ENCODE data around the gene GPALPP1. TPM values are rescaled to one million over a fixed set of nuclear protein-coding genes. Genes with fewer than 3 reads are reported as not detected.
A peak's percentile ranks its signal among the peaks of the same experiment; 100 is the strongest.
"Not testable (repeated sequence)": the region's sequence is repeated elsewhere in the genome, so short reads cannot be mapped to it uniquely, and the experiment has no call there.

GPALPP1 gene
- 10 to 100 TPM; 20.3 to 52.8 (median 31.4) TPM for total RNA-seq

- Histone ChIP-seq H3K4me1 (replicated peaks in 1 of 2) (peaks cover 14 to 16% of the 10 kb centered on the region in 2 donors), H3K4me3 (peak within 1 kb of the TSS; percentile 80 to 99 (median 85)), H3K27ac (peak within 1 kb of the TSS; percentile 77 to 92)
- ATAC-seq (replicated peaks in 6 of 8), result peak; percentile 95 to 99 (median 99)
- WGBS, 10 experiments, result 0 to 20% (median 0%) methylated on average over 2 to 20 of the region's 66 CpGs; no CpG with 5 or more reads in 2 of the 10 experiments
- in situ Hi-C loops (cut with MboI; ENCODE audit: low pct_unique_long_range_greater_than_20kb in 2 of 9, low sequenced_read_pairs in 9 of 9, unreplicated experiment in 9 of 9), result loop anchor here in 1 of 9 experiments (25.0 kb wide), 1 partner anchor 1077 kb away; no protein-coding TSS in a partner anchor
Measured at GRCh38 chr13:44989071-44989889, at the start of gene GPALPP1, which contains the start of gene NUFIP1. Gene GPALPP1, plus strand, starts transcription at chr13:44989538. Its CDS starts 117 bp downstream, at chr13:44989655. Gene NUFIP1, minus strand, starts transcription at chr13:44989471. Its CDS starts 35 bp downstream, at chr13:44989436.

- H3K4me3 ChIP-seq; H3K4me1 ChIP-seq (replicated peaks in 1 of 2); H3K27ac ChIP-seq; ATAC-seq (replicated peaks in 6 of 8); in situ Hi-C loops (cut with MboI; ENCODE audit: low pct_unique_long_range_greater_than_20kb in 2 of 9, low sequenced_read_pairs in 9 of 9, unreplicated experiment in 9 of 9): not testable (repeated sequence)
- 13 to 100% (median 86%) methylated on average over 1 to 4 of the region's 4 CpGs; no CpG with 5 or more reads in 1 of the 10 experiments for WGBS, 10 experiments
Measured at GRCh38 chr13:44943411-44943810, 45.9 kb upstream of the GPALPP1 start.

- Histone ChIP-seq H3K4me3 (no peak overlapping the region), H3K27ac (no peak overlapping the region), H3K4me1 (replicated peaks in 1 of 2) (no peaks in the 10 kb centered on the region)
- no peak for ATAC-seq (replicated peaks in 6 of 8)
- in situ Hi-C loops (cut with MboI; ENCODE audit: low pct_unique_long_range_greater_than_20kb in 2 of 9, low sequenced_read_pairs in 9 of 9, unreplicated experiment in 9 of 9), result loop anchor here in 7 of 9 experiments (25.0 kb wide), 2 partner anchors 464 to 1039 kb away; no protein-coding TSS in a partner anchor
Measured at GRCh38 chr13:44951184-44951583, 38.2 kb upstream of the GPALPP1 start.

GRCh38 chr13:44952671-44953070 lies 36.7 kb upstream of the GPALPP1 start:
- WGBS, 10 experiments, result 60 to 100% (median 92%) methylated on average over 1 to 2 of the region's 2 CpGs; no CpG with 5 or more reads in 1 of the 10 experiments
- Histone ChIP-seq H3K27ac (no peak overlapping the region), H3K4me3 (no peak overlapping the region), H3K4me1 (replicated peaks in 1 of 2) (no peaks in the 10 kb centered on the region)
- no peak for ATAC-seq (replicated peaks in 6 of 8)
- in situ Hi-C loops (cut with MboI; ENCODE audit: low pct_unique_long_range_greater_than_20kb in 2 of 9, low sequenced_read_pairs in 9 of 9, unreplicated experiment in 9 of 9), result loop anchor here in 7 of 9 experiments (25.0 kb wide), 2 partner anchors 465 to 1040 kb away; no protein-coding TSS in a partner anchor

- WGBS, 10 experiments, result 89 to 100% (median 94%) methylated on average over 3 to 7 of the region's 7 CpGs
- H3K4me1 ChIP-seq (replicated peaks in 1 of 2), result no peaks in the 10 kb centered on the region
- no peak overlapping the region for H3K27ac ChIP-seq
- no peak overlapping the region for H3K4me3 ChIP-seq
- no peak for ATAC-seq (replicated peaks in 6 of 8)
- in situ Hi-C loops (cut with MboI; ENCODE audit: low pct_unique_long_range_greater_than_20kb in 2 of 9, low sequenced_read_pairs in 9 of 9, unreplicated experiment in 9 of 9), result loop anchor here in 7 of 9 experiments (25.0 kb wide), 2 partner anchors 467 to 1042 kb away; no protein-coding TSS in a partner anchor
Measured at GRCh38 chr13:44954224-44954623, 35.1 kb upstream of the GPALPP1 start.

- no peaks in the 10 kb centered on the region for H3K4me1 ChIP-seq (replicated peaks in 1 of 2)
- no peak overlapping the region for H3K27ac ChIP-seq
- in situ Hi-C loops (cut with MboI; ENCODE audit: low pct_unique_long_range_greater_than_20kb in 2 of 9, low sequenced_read_pairs in 9 of 9, unreplicated experiment in 9 of 9), result loop anchor here in 7 of 9 experiments (25.0 kb wide), 2 partner anchors 468 to 1043 kb away; no protein-coding TSS in a partner anchor
- no peak for ATAC-seq (replicated peaks in 6 of 8)
- WGBS, 10 experiments, result 40 to 100% (median 100%) methylated on average over 1 to 3 of the region's 3 CpGs; no CpG with 5 or more reads in 3 of the 10 experiments
- no peak overlapping the region for H3K4me3 ChIP-seq
Measured at GRCh38 chr13:44955406-44955805, 33.9 kb upstream of the GPALPP1 start.

GRCh38 chr13:44961997-44962396 lies 27.3 kb upstream of the GPALPP1 start:
- in situ Hi-C loops (cut with MboI; ENCODE audit: low pct_unique_long_range_greater_than_20kb in 2 of 9, low sequenced_read_pairs in 9 of 9, unreplicated experiment in 9 of 9), result loop anchor here in 7 of 9 experiments (10.0 to 25.0 kb wide), 3 partner anchors 475 to 1057 kb away; no protein-coding TSS in a partner anchor
- no peak for ATAC-seq (replicated peaks in 6 of 8)
- no peak overlapping the region for H3K4me3 ChIP-seq
- no peak overlapping the region for H3K27ac ChIP-seq
- WGBS, 10 experiments, result 89 to 100% (median 99%) methylated on average over 1 to 2 of the region's 2 CpGs
- no peaks in the 10 kb centered on the region for H3K4me1 ChIP-seq (replicated peaks in 1 of 2)

GRCh38 chr13:44967704-44968433 lies 21.5 kb upstream of the GPALPP1 start:
- in situ Hi-C loops (cut with MboI; ENCODE audit: low pct_unique_long_range_greater_than_20kb in 2 of 9, low sequenced_read_pairs in 9 of 9, unreplicated experiment in 9 of 9), result loop anchor here in 7 of 9 experiments (10.0 to 25.0 kb wide), 3 partner anchors 481 to 1063 kb away; no protein-coding TSS in a partner anchor
- Histone ChIP-seq H3K4me3 (no peak overlapping the region), H3K4me1 (replicated peaks in 1 of 2) (peaks cover 4 to 19% of the 10 kb centered on the region in 2 donors), H3K27ac (no peak overlapping the region)
- peak in 4 of 8 experiments; percentile 14 to 68 (median 56) for ATAC-seq (replicated peaks in 6 of 8)
- WGBS, 10 experiments, result 59 to 100% (median 92%) methylated on average over 1 to 3 of the region's 3 CpGs

GRCh38 chr13:44968434-44968815 lies 20.9 kb upstream of the GPALPP1 start:
- in situ Hi-C loops (cut with MboI; ENCODE audit: low pct_unique_long_range_greater_than_20kb in 2 of 9, low sequenced_read_pairs in 9 of 9, unreplicated experiment in 9 of 9), result loop anchor here in 7 of 9 experiments (10.0 to 25.0 kb wide), 3 partner anchors 481 to 1064 kb away; no protein-coding TSS in a partner anchor
- WGBS, 10 experiments, result 84 to 100% (median 93%) methylated on average over 1 to 3 of the region's 3 CpGs
- ATAC-seq (replicated peaks in 6 of 8), result no peak

GRCh38 chr13:44969551-44970484 lies 19.5 kb upstream of the GPALPP1 start:
- no peak overlapping the region for H3K27ac ChIP-seq
- in situ Hi-C loops (cut with MboI; ENCODE audit: low pct_unique_long_range_greater_than_20kb in 2 of 9, low sequenced_read_pairs in 9 of 9, unreplicated experiment in 9 of 9), result loop anchor here in 8 of 9 experiments (10.0 to 25.0 kb wide), 4 partner anchors 483 to 1065 kb away; no protein-coding TSS in a partner anchor
- WGBS, 10 experiments, result 21 to 80% (median 49%) methylated on average over 1 to 4 of the region's 4 CpGs
- peak; percentile 57 to 89 (median 81) for ATAC-seq (replicated peaks in 6 of 8)
- H3K4me3 ChIP-seq, result no peak overlapping the region
- H3K4me1 ChIP-seq (replicated peaks in 1 of 2), result peaks cover 4 to 19% of the 10 kb centered on the region in 2 donors

More at GRCh38 chr13:44968434-44968815, 20.9 kb upstream of the GPALPP1 start:
- peaks cover 4 to 19% of the 10 kb centered on the region in 2 donors for H3K4me1 ChIP-seq (replicated peaks in 1 of 2)
- no peak overlapping the region for H3K4me3 ChIP-seq
- H3K27ac ChIP-seq, result no peak overlapping the region

- Histone ChIP-seq H3K4me1 (replicated peaks in 1 of 2) (peaks cover 4 to 19% of the 10 kb centered on the region in 2 donors), H3K27ac (peak overlapping the region in 1 of 2 donors; percentile 73), H3K4me3 (no peak overlapping the region)
- WGBS, 10 experiments, result 22 to 100% (median 70%) methylated on average over 2 to 7 of the region's 7 CpGs
- in situ Hi-C loops (cut with MboI; ENCODE audit: low pct_unique_long_range_greater_than_20kb in 2 of 9, low sequenced_read_pairs in 9 of 9, unreplicated experiment in 9 of 9), result loop anchor here in 8 of 9 experiments (10.0 to 25.0 kb wide), 3 partner anchors 485 to 1060 kb away; no protein-coding TSS in a partner anchor
- ATAC-seq (replicated peaks in 6 of 8), result peak in 7 of 8 experiments; percentile 55 to 86 (median 79)
Measured at GRCh38 chr13:44971656-44972595, 17.4 kb upstream of the GPALPP1 start.
